Measurements from ENCODE around the gene DOCK3. TPM values are rescaled to one million over a fixed set of nuclear protein-coding genes. Genes with fewer than 3 reads are reported as not detected.

The DOCK3 gene
- total RNA-seq, 6 donors from 2014 or later = 0.15 to 3.1 (median 0.88) TPM

DNA sequence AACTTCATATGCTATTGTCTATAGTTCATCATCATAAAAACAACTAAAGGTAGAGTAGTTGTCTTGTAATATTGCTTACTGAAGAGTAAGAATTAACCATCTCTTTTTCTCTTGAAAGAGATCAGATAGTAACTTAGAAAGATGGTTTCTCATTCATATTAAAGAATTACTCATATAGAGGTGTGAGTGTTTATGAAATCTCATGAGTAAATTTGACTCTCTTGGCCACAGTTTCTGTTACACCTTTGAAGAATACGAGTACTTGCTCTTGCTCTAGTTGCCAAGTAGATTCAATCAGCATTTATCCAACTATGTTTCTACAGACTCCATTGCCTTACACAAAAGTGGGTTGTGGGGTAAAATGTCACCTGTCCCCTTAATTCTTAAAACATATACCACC, 463.0 kb downstream of the DOCK3 start:
- DNase-seq (no peak), ATAC-seq (ENCODE audit: low FRiP score in 2 of 2) (no peak)
- 75 to 85% methylated on average over 1 of the region's 1 CpG for WGBS, 2 donors
- TF ChIP-seq POLR2A (IDR thresholded peaks at IDR 0.05) = no peak
- Histone ChIP-seq H3K4me3 (no peak overlapping the region), H3K27me3 (no peaks in the 10 kb centered on the region), H3K9me3 (peaks cover 0 to 2% (median 0%) of the 10 kb centered on the region in 4 donors), H3K36me3 (no peaks in the 10 kb centered on the region), H3K4me1 (no peaks in the 10 kb centered on the region), H3K27ac (no peak overlapping the region)

DNA sequence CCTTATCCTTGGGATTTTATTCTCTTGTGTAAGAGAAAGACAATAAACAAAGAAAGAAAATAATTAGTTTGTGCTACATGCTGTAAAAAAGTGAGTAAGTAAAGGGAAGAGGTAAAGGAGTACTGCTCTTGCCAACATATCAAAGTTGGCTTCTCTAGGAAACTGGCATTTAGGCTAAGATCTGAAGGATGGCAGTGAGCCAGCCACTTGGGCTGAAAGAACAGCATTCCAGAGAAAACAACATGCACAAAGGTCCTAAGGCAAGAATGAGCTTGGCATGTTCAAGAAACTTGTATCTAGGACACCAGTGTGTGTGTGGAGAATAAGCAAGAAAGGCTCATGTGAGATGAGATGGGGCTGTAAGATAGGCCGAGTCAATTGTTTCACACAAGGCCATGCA, 464.9 kb downstream of the DOCK3 start:
- DNase-seq (no peak), ATAC-seq (ENCODE audit: low FRiP score in 2 of 2) (no peak)
- H3K27me3 ChIP-seq = no peaks in the 10 kb centered on the region
- no peaks in the 10 kb centered on the region for H3K4me1 ChIP-seq
- H3K4me3 ChIP-seq = no peak overlapping the region
- no peak overlapping the region for H3K27ac ChIP-seq
- H3K36me3 ChIP-seq = no peaks in the 10 kb centered on the region
- H3K9me3 ChIP-seq = no peaks in the 10 kb centered on the region
- TF ChIP-seq EP300 (IDR thresholded peaks at IDR 0.05) (no peak), POLR2AphosphoS5 (IDR thresholded peaks at IDR 0.05) (no peak), POLR2A (IDR thresholded peaks at IDR 0.05) (no peak)
- TF ChIP-seq, protein P1, sequence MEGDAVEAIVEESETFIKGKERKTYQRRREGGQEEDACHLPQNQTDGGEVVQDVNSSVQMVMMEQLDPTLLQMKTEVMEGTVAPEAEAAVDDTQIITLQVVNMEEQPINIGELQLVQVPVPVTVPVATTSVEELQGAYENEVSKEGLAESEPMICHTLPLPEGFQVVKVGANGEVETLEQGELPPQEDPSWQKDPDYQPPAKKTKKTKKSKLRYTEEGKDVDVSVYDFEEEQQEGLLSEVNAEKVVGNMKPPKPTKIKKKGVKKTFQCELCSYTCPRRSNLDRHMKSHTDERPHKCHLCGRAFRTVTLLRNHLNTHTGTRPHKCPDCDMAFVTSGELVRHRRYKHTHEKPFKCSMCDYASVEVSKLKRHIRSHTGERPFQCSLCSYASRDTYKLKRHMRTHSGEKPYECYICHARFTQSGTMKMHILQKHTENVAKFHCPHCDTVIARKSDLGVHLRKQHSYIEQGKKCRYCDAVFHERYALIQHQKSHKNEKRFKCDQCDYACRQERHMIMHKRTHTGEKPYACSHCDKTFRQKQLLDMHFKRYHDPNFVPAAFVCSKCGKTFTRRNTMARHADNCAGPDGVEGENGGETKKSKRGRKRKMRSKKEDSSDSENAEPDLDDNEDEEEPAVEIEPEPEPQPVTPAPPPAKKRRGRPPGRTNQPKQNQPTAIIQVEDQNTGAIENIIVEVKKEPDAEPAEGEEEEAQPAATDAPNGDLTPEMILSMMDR (IDR thresholded peaks at IDR 0.05) = no peak
- 67 to 83% methylated on average over 1 of the region's 1 CpG for WGBS, 2 donors

DNA sequence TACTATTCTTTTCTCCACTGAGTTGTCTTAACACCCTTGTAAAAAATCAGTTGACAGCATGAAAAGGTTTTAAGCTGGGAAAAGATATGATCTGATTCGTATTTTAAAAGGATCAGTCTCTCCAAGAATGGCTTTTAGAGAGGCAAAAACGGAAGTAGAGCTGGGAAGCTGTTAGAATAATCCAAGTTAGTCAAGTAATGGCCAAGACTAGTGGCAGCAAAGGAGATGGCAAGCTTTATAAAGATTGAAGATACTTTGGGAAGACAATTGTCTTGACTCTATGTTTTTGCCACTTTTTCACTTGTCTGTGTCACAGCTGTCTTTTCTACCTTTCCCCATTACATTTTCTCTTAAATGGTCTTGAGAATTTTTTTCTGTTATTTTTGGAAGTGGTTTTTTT, 466.8 kb downstream of the DOCK3 start:
- DNase-seq (no peak), ATAC-seq (ENCODE audit: low FRiP score in 2 of 2) (no peak)
- no peaks in the 10 kb centered on the region for H3K9me3 ChIP-seq
- no peak overlapping the region for H3K4me3 ChIP-seq
- 44 to 55% methylated on average over 2 of the region's 2 CpGs for WGBS, 2 donors
- H3K27me3 ChIP-seq = no peaks in the 10 kb centered on the region
- TF ChIP-seq, protein P1 (IDR thresholded peaks at IDR 0.05) = no peak
- TF ChIP-seq EP300 (IDR thresholded peaks at IDR 0.05) = no peak
- TF ChIP-seq POLR2AphosphoS5 (IDR thresholded peaks at IDR 0.05) = no peak
- no peak for TF ChIP-seq POLR2A (IDR thresholded peaks at IDR 0.05)
- H3K27ac ChIP-seq = no peak overlapping the region
- no peaks in the 10 kb centered on the region for H3K4me1 ChIP-seq
- no peaks in the 10 kb centered on the region for H3K36me3 ChIP-seq

DNA sequence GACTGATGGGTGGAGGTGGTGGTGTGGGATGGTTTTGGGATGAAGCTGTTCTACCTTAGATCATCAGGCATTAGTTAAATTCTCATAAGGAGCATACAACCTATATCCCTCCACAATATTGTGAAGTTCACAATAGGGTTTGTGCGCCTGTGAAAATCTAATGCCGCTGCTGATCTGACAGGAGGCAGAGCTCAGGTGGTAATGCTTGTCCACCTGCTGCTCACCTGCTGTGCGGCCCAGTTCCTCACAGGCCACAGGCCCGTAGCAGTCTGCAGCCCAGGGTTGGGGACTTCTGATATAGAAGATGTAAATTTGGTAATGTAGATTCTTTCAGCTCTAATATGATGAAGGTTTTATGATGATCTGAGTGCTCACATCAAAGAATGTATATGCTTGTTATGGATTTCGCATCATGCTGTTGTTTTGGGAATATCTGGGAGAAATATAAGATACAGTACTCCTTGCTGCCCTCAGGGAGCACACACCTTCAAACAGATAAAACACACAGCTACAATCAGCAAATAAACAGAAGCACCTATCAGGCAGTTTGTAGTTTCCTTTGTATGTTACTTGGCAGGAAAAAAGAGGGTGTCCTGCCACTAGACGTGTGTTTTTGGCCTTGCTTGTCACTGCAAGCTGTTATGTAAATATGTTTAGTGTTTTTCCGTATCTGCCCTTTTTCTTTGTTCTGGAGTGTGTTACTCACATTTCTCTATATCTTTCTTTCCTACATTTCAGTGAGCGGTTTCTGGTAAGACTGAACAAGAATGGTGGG, 471.3 kb downstream of the DOCK3 start:
- ATAC-seq (ENCODE audit: low FRiP score in 2 of 2) = no peak
- TF ChIP-seq EP300 (IDR thresholded peaks at IDR 0.05) = no peak
- TF ChIP-seq, protein P1 (IDR thresholded peaks at IDR 0.05) = no peak
- no peak for TF ChIP-seq POLR2AphosphoS5 (IDR thresholded peaks at IDR 0.05)
- no peak for TF ChIP-seq POLR2A (IDR thresholded peaks at IDR 0.05)
- no peak for DNase-seq
- 84 to 89% methylated on average over 4 to 8 of the region's 8 CpGs for WGBS, 2 donors
- Histone ChIP-seq H3K27me3 (no peaks in the 10 kb centered on the region), H3K36me3 (no peaks in the 10 kb centered on the region), H3K4me1 (no peaks in the 10 kb centered on the region), H3K4me3 (no peak overlapping the region), H3K27ac (no peak overlapping the region), H3K9me3 (no peaks in the 10 kb centered on the region)

DNA sequence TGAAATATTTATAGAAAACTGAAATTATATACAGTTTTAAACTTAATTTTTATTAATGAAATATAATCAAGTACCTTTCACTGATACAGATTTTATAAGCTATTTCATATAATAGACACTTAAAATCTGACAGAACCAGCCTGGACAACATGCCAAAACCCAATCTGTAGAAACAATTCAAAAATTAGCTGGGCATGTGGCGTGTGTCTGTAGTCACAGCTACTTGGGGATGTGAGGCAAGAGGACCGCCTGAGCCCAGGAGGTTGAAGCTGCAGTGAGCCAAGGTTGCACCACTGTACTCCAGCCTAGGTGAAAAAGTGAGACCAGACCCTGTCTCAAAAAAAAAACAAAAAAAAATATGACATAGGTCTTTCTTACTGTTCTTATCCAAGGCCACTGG, 472.1 kb downstream of the DOCK3 start:
- Histone ChIP-seq H3K9me3 (no peaks in the 10 kb centered on the region), H3K4me3 (no peak overlapping the region), H3K36me3 (no peaks in the 10 kb centered on the region), H3K4me1 (no peaks in the 10 kb centered on the region), H3K27me3 (no peaks in the 10 kb centered on the region), H3K27ac (no peak overlapping the region)
- WGBS, 2 donors = 89 to 94% methylated on average over 2 of the region's 2 CpGs
- ATAC-seq (ENCODE audit: low FRiP score in 2 of 2) (no peak), DNase-seq (no peak)
- TF ChIP-seq, protein P1 (IDR thresholded peaks at IDR 0.05) = no peak
- TF ChIP-seq EP300 (IDR thresholded peaks at IDR 0.05) (no peak), POLR2A (IDR thresholded peaks at IDR 0.05) (no peak), POLR2AphosphoS5 (IDR thresholded peaks at IDR 0.05) (no peak)
